Keratinocyte (primary cell): ENCODE measurements around the gene GRIA3.

ENCODE experiments used
- EZH2 ChIP-seq: IDR thresholded peaks from one replicate; pipeline ENCODE4 v1.6.1; 2012; ENCODE audit warnings: inconsistent platforms, mild to moderate bottlenecking, low read length, moderate library complexity
- TF ChIP-seq, protein P1 (sequence below), 3 experiments: IDR thresholded peaks in 1 of 3; conservative IDR thresholded peaks in 1 of 3; optimal IDR thresholded peaks in 1 of 3; 2 replicates in 2 of 3; 3 replicates in 1 of 3; pipeline versions ENCODE3 to v1.5.1; 2011; ENCODE audit warnings: low read length in 3 of 3, mild to moderate bottlenecking in 3 of 3, moderate library complexity in 2 of 3, control low read depth in 1 of 3, inconsistent platforms in 1 of 3; ENCODE audit not compliant: insufficient read depth in 2 of 3; ENCODE audit errors: extremely low read depth in 1 of 3

DNA sequence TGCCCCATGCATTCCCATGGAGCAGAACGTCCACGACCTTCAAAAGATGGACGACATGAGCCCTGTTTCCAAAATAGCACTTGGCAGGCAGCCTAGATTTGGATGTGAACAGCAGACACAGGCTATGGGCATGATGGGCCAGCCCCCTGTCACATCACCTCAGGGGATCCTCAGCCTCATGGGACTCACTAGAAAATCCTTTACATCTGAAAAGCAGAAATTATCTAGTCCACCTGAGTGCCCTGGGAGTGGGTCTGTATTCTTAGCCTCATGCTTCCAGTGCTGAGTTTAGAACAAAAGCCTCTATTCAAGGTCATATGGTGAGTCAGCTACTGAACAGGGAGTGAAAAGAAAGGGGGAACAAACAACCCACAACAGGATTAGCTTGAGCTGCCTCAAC lies 35.8 kb downstream of the GRIA3 start:
- TF ChIP-seq, protein P1, sequence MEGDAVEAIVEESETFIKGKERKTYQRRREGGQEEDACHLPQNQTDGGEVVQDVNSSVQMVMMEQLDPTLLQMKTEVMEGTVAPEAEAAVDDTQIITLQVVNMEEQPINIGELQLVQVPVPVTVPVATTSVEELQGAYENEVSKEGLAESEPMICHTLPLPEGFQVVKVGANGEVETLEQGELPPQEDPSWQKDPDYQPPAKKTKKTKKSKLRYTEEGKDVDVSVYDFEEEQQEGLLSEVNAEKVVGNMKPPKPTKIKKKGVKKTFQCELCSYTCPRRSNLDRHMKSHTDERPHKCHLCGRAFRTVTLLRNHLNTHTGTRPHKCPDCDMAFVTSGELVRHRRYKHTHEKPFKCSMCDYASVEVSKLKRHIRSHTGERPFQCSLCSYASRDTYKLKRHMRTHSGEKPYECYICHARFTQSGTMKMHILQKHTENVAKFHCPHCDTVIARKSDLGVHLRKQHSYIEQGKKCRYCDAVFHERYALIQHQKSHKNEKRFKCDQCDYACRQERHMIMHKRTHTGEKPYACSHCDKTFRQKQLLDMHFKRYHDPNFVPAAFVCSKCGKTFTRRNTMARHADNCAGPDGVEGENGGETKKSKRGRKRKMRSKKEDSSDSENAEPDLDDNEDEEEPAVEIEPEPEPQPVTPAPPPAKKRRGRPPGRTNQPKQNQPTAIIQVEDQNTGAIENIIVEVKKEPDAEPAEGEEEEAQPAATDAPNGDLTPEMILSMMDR (optimal IDR thresholded peaks at IDR 0.05 in 1 of 3, IDR thresholded peaks at IDR 0.05 in 1 of 3, conservative IDR thresholded peaks at IDR 0.05 in 1 of 3; ENCODE audit: extremely low read depth in 1 of 3, insufficient read depth in 2 of 3, low read length in 3 of 3) = no peak
- no peak for TF ChIP-seq EZH2
